Smooth muscle cell (in vitro differentiated cells): ENCODE results near the gene ADGRL3. TPM values are rescaled to one million over a fixed set of nuclear protein-coding genes. Genes with fewer than 3 reads are reported as not detected.
"Not testable (repeated sequence)": the region's sequence is repeated elsewhere in the genome, so short reads cannot be mapped to it uniquely, and the experiment has no call there.

Source experiments
- DNase-seq: peaks from one replicate; lab custom pipeline; 2025; ENCODE audit not compliant: unreplicated experiment; lab: John Stamatoyannopoulos, UW
- H2AFZ ChIP-seq: fragments of 200-600 bp; sonication (generic); 2 replicates; pipeline ENCODE4 v1.6.0; 2016; ENCODE audit warnings: antibody characterized with exemption, low read depth, mild to moderate bottlenecking
- H3F3A ChIP-seq: fragments of 200-600 bp; sonication (generic); 2 replicates; pipeline ENCODE4 v1.6.0; 2017; ENCODE audit warnings: antibody characterized with exemption, low read depth
- H3K27ac ChIP-seq: fragments of 200-600 bp; sonication (generic); 2 replicates; pipeline ENCODE4 v1.5.1; 2016; ENCODE audit warnings: low read depth, mild to moderate bottlenecking
- H3K27me3 ChIP-seq: fragments of 200-600 bp; sonication (generic); 2 replicates; pipeline ENCODE4 v1.6.1; 2016; ENCODE audit warnings: low read depth, mild to moderate bottlenecking
- H3K36me3 ChIP-seq: fragments of 200-600 bp; sonication (generic); 2 replicates; pipeline ENCODE4 v1.5.1; 2016; ENCODE audit warnings: low read depth
- H3K4me1 ChIP-seq: fragments of 200-600 bp; sonication (generic); 2 replicates; pipeline ENCODE4 v1.5.1; 2016; ENCODE audit warnings: low read depth
- H3K4me2 ChIP-seq: fragments of 200-600 bp; sonication (generic); 2 replicates; pipeline ENCODE4 v1.6.0; 2016; ENCODE audit warnings: mild to moderate bottlenecking
- H3K4me3 ChIP-seq: fragments of 200-600 bp; sonication (generic); 2 replicates; pipeline ENCODE4 v1.5.1; 2016; ENCODE audit warnings: mild to moderate bottlenecking
- H3K79me2 ChIP-seq: fragments of 200-600 bp; sonication (generic); 2 replicates; pipeline ENCODE4 v1.6.0; 2016; ENCODE audit warnings: low read depth, mild to moderate bottlenecking
- H3K9ac ChIP-seq: fragments of 200-600 bp; sonication (generic); 2 replicates; pipeline ENCODE4 v1.6.0; 2016; ENCODE audit warnings: low read depth
- H3K9me3 ChIP-seq: fragments of 200-600 bp; sonication (generic); replicated peaks from 2 replicates; pipeline ENCODE4 v1.5.1; 2016; ENCODE audit warnings: low read depth
- H4K20me1 ChIP-seq: fragments of 200-600 bp; sonication (generic); 2 replicates; pipeline ENCODE4 v1.6.0; 2016; ENCODE audit warnings: low read depth
- WGBS: methylation state at CpG from one replicate; pipeline ENCODE4 v1.1.7; 2016; ENCODE audit warnings: low lambda C conversion rate; 5-methylcytosine and 5-hydroxymethylcytosine counted together
- polyA plus RNA-seq: library from polyadenylated mRNA; unstranded; fragments of >200 nt; fragmentation: Nextera tagmentation; extraction: Ambion mirVana; gene quantifications from 2 replicates; pipeline ENCODE4 v1.2.1, GENCODE V29; 2016
- total RNA-seq: library from RNA; depleted of rRNA; stranded (reverse); fragments of >200 nt; gene quantifications from 2 replicates; pipeline ENCODE4 v1.2.3, GENCODE V29; 2014
- TF ChIP-seq, protein P1 (sequence below): fragments of 200-600 bp; sonication (generic); IDR thresholded peaks from 2 replicates; pipeline ENCODE4 v1.5.1; 2017; ENCODE audit warnings: borderline replicate concordance, mild to moderate bottlenecking, antibody characterized with exemption; ENCODE audit not compliant: insufficient read depth, poor library complexity, severe bottlenecking

Gene ADGRL3
- total and polyA plus RNA-seq, 2 experiments from 2014 or later: 2.4 to 9.5 TPM

DNA sequence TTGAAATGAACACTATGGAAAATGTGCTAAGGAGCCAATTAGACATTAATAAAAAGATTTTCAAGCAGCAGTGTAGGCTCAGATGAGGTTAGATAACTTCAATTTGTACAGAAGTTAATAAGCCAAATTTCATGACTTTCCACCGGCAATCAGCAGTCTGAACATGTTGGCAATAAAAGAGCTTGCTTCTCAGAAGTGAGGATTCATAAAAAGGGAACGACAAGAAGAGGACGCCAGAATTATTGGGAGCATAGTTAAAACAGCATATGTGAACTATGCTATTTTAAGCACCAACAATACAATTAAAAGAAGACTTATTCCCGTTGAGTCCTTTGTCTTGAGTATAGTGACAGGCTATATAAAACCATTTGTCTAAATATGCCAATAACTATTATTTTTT, 785.3 kb downstream of the ADGRL3 start:
- TF ChIP-seq, protein P1, sequence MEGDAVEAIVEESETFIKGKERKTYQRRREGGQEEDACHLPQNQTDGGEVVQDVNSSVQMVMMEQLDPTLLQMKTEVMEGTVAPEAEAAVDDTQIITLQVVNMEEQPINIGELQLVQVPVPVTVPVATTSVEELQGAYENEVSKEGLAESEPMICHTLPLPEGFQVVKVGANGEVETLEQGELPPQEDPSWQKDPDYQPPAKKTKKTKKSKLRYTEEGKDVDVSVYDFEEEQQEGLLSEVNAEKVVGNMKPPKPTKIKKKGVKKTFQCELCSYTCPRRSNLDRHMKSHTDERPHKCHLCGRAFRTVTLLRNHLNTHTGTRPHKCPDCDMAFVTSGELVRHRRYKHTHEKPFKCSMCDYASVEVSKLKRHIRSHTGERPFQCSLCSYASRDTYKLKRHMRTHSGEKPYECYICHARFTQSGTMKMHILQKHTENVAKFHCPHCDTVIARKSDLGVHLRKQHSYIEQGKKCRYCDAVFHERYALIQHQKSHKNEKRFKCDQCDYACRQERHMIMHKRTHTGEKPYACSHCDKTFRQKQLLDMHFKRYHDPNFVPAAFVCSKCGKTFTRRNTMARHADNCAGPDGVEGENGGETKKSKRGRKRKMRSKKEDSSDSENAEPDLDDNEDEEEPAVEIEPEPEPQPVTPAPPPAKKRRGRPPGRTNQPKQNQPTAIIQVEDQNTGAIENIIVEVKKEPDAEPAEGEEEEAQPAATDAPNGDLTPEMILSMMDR: no peak
- Histone ChIP-seq H3K79me2 (no peaks in the 10 kb centered on the region), H3K27ac (no peak overlapping the region), H3K4me1 (no peaks in the 10 kb centered on the region), H3K36me3 (no peaks in the 10 kb centered on the region), H3K9me3 (no peaks in the 10 kb centered on the region), H2AFZ (no peak overlapping the region), H3K4me2 (no peak overlapping the region), H3F3A (no peaks in the 10 kb centered on the region), H3K4me3 (no peak overlapping the region), H3K27me3 (no peaks in the 10 kb centered on the region), H4K20me1 (no peaks in the 10 kb centered on the region), H3K9ac (no peak overlapping the region)
- WGBS: 79% methylated on average over 4 of the region's 4 CpGs
- no peak for DNase-seq

DNA sequence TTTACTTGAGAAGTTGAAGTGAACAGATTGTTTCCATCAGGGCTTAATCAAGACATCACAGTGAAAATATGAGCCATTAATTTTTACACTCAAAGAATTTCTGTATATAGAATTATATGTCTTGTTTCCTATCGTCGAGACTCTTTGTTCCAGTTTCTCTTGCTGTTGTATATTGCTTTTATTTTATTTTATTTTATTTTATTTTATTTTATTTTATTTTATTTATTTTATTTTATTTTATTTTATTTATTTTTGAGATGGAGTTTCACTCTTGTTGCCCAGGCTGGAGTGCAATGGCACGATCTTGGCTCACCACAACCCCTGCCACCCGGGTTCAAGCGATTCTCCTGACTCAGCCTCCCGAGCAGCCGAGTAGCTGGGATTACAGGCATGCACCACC, 786.8 kb downstream of the ADGRL3 start:
- not testable (repeated sequence) for H3K4me1 ChIP-seq, H4K20me1 ChIP-seq, H3K27me3 ChIP-seq, H3F3A ChIP-seq, H3K79me2 ChIP-seq, H2AFZ ChIP-seq, H3K4me2 ChIP-seq, H3K4me3 ChIP-seq, DNase-seq, H3K27ac ChIP-seq, H3K9me3 ChIP-seq, H3K9ac ChIP-seq, H3K36me3 ChIP-seq
- WGBS: 95% methylated on average over 7 of the region's 7 CpGs

DNA sequence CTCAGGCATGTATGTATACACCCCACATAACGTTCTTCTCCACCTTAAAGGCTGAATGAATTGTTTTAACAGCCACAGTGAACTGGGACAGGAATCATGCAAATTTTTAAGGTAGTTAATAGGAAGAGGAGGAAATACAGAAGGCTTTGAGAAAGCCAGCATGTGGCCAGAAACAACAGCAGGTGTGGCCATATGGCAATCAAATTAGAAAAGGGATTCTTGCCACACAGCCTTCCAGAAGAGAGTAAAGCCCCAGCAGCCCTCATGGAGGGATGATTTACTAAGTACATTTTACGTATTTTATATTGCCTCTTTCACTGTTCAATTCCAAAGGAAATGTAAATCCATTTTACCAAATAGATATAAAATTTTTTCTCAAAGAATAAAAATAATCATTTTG, 792.2 kb downstream of the ADGRL3 start:
- Histone ChIP-seq H4K20me1 (no peaks in the 10 kb centered on the region), H3K79me2 (no peaks in the 10 kb centered on the region), H3K4me1 (peaks cover 4% of the 10 kb centered on the region), H3F3A (no peaks in the 10 kb centered on the region), H3K4me2 (no peak overlapping the region), H3K27me3 (no peaks in the 10 kb centered on the region), H3K9me3 (no peaks in the 10 kb centered on the region), H3K4me3 (no peak overlapping the region), H2AFZ (no peak overlapping the region), H3K27ac (no peak overlapping the region), H3K9ac (no peak overlapping the region), H3K36me3 (no peaks in the 10 kb centered on the region)
- WGBS: 61% methylated on average over 2 of the region's 2 CpGs
- DNase-seq: no peak
- TF ChIP-seq, protein P1: no peak

DNA sequence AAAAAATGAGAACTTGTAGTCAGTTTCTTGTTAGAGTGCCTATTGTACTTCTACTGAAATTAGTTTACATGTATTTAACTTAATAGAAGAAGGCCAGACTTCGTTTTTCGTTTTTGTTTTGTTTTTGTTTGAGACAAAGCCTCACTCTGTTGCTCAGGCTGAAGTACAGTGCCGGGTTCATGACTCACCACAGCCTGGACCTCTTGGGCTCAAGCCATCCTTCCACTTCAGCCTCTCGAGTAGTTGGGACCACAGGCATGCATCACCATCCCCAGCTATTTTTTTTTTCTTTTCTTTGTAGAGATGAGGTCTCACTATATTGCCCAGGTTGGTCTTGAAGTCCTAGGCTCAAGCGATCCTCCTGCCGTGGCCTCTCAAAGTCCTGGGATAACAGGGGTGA, 793.9 kb downstream of the ADGRL3 start:
- H3K4me1 ChIP-seq: peaks cover 4% of the 10 kb centered on the region
- no peaks in the 10 kb centered on the region for H4K20me1 ChIP-seq
- 80% methylated on average over 6 of the region's 6 CpGs for whole genome bisulfite sequencing

More for the DNA sequence above, 793.9 kb downstream of the ADGRL3 start:
- Histone ChIP-seq H3K36me3 (no peaks in the 10 kb centered on the region), H3K9ac (no peak overlapping the region), H3K9me3 (no peaks in the 10 kb centered on the region), H3K79me2 (no peaks in the 10 kb centered on the region), H3K4me3 (no peak overlapping the region), H3K27me3 (no peaks in the 10 kb centered on the region), H2AFZ (no peak overlapping the region), H3K4me2 (no peak overlapping the region), H3F3A (no peaks in the 10 kb centered on the region), H3K27ac (no peak overlapping the region)
- TF ChIP-seq, protein P1: no peak
- no peak for DNase-seq
